ENCODE results near the gene GTF3A.

DNA sequence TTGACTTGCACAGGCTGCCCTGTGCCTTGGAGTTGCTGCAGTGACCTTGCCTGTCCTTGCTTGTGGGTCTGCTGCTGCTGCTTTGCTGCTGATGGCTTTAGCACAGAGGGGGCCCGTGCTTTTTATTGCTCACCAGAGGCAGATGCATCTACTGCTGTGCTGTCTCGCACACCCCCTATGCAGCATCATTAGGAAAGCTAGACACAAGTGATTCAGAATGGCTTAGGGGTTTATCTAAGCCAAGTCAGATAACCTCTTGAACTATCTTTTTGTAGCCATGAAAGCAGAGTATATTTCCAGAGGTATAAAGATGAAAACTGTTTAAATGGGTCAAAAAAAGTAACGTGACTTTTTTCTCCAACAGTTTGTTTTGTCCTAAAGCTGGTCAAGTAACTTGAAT, 7.8 kb downstream of the GTF3A start:
- no peak for TF ChIP-seq POLR2A (IDR thresholded peaks at IDR 0.05; ENCODE audit: low read length)
- TF ChIP-seq GATA1 (IDR thresholded peaks at IDR 0.05; ENCODE audit: low read depth, low read length) = no peak
